WTC11 (cell line): ENCODE measurements around the gene SYNGR1.
"Not testable (repeated sequence)": the region's sequence is repeated elsewhere in the genome, so short reads cannot be mapped to it uniquely, and the experiment has no call there.

Source experiments
- ARID4B ChIP-seq: sonication (generic); formaldehyde crosslinking; IDR thresholded peaks from 2 replicates; pipeline ENCODE4 v1.8.0; 2023; ENCODE audit warnings: missing genetic modification reagents, mild to moderate bottlenecking, borderline replicate concordance
- CTCF ChIP-seq: fragments of 200-600 bp; IDR thresholded peaks from 2 replicates; pipeline ENCODE4 v1.8.0; 2022; ENCODE audit warnings: antibody characterized with exemption
- E2F4 ChIP-seq: sonication (generic); formaldehyde crosslinking; IDR thresholded peaks from 2 replicates; pipeline ENCODE4 v1.8.1; 2022; ENCODE audit warnings: low read depth, mild to moderate bottlenecking, moderate library complexity, missing genetic modification reagents, borderline replicate concordance
- FOXJ3 ChIP-seq: sonication (generic); formaldehyde crosslinking; IDR thresholded peaks from 2 replicates; pipeline ENCODE4 v1.9.0; 2021; ENCODE audit warnings: missing genetic modification reagents, mild to moderate bottlenecking, borderline replicate concordance
- IRF1 ChIP-seq: sonication (generic); formaldehyde crosslinking; IDR thresholded peaks from 2 replicates; pipeline ENCODE4 v1.8.0; 2023; ENCODE audit warnings: missing genetic modification reagents
- IRF2 ChIP-seq: sonication (generic); formaldehyde crosslinking; IDR thresholded peaks from 2 replicates; pipeline ENCODE4 v1.8.0; 2022; ENCODE audit warnings: low read depth, missing genetic modification reagents, borderline replicate concordance
- MAX ChIP-seq: sonication (generic); formaldehyde crosslinking; IDR thresholded peaks from 2 replicates; pipeline ENCODE4 v1.8.0; 2022; ENCODE audit warnings: mild to moderate bottlenecking, missing genetic modification reagents
- RELA ChIP-seq: sonication (generic); formaldehyde crosslinking; IDR thresholded peaks from 2 replicates; pipeline ENCODE4 v1.8.1; 2022; ENCODE audit warnings: missing genetic modification reagents, mild to moderate bottlenecking, borderline replicate concordance
- SMAD4 ChIP-seq: sonication (generic); formaldehyde crosslinking; IDR thresholded peaks from 2 replicates; pipeline ENCODE4 v1.8.0; 2022; ENCODE audit warnings: mild to moderate bottlenecking, missing genetic modification reagents
- ZNF317 ChIP-seq: sonication (generic); formaldehyde crosslinking; IDR thresholded peaks from 2 replicates; pipeline ENCODE4 v1.8.1; 2023; ENCODE audit warnings: low read depth, mild to moderate bottlenecking, moderate library complexity, missing genetic modification reagents, borderline replicate concordance

GRCh38 chr22:39411828-39412365 is 62.1 kb downstream of the SYNGR1 start:
- TF ChIP-seq CTCF; E2F4 (CRISPR knock-in tag); RELA (CRISPR knock-in tag); MAX (CRISPR knock-in tag); ZNF317 (CRISPR knock-in tag); FOXJ3; ARID4B (CRISPR knock-in tag); SMAD4 (CRISPR knock-in tag); IRF2; IRF1 (CRISPR knock-in tag): not testable (repeated sequence)
